CD4-positive, alpha-beta T cell (primary cell): Measurements from ENCODE around the gene PROCA1. TPM values are rescaled to one million over a fixed set of nuclear protein-coding genes. Genes with fewer than 3 reads are reported as not detected.

Experiments
- ATAC-seq: fragments of 200-7000 bp; cut with Tn5 transposase; one replicate; pipeline ENCODE4 v1.10.0; 2022; ENCODE audit warnings: mild to moderate bottlenecking; ENCODE audit not compliant: poor library complexity
- CTCF ChIA-PET: fragments of 350-600 bp; sonication (Branson Sonifier 250); formaldehyde crosslinking; loops from one replicate; lab custom pipeline; 2021; ENCODE audit warnings: antibody characterized with exemption, inconsistent platforms; lab: Charles Lee
- POLR2A ChIA-PET: fragments of 350-600 bp; sonication (Branson Sonifier 250); formaldehyde crosslinking; loops from one replicate; lab custom pipeline; 2021; ENCODE audit warnings: antibody characterized with exemption, inconsistent platforms; lab: Charles Lee
- DNase-seq, 14 experiments: peaks; one replicate each; pipeline ENCODE4 v3.0.0-alpha.2; 2013 to 2020; ENCODE audit warnings: mixed read lengths in 2 of 14
- H3K27ac ChIP-seq, 2 donors: one replicate each; pipeline versions ENCODE4 v1.5.1 to v1.7.0; 2013; ENCODE audit warnings: low read length in 2 of 2, low read depth in 1 of 2, mild to moderate bottlenecking in 1 of 2
- H3K27me3 ChIP-seq, 2 experiments: 1 replicate in 1 of 2; 2 replicates in 1 of 2; pipeline versions ENCODE4 v1.6.1 to v1.7.0; 2013; ENCODE audit warnings: low read length in 2 of 2, control low read depth in 1 of 2, mild to moderate bottlenecking in 1 of 2, moderate library complexity in 1 of 2; ENCODE audit not compliant: insufficient read depth in 2 of 2, control insufficient read depth in 1 of 2
- H3K36me3 ChIP-seq: one replicate; pipeline ENCODE4 v1.6.1; 2013; ENCODE audit warnings: low read length, control low read depth; ENCODE audit not compliant: insufficient read depth
- H3K4me1 ChIP-seq: one replicate; pipeline ENCODE4 v1.6.1; 2013; ENCODE audit warnings: low read length, control low read depth; ENCODE audit not compliant: insufficient read depth
- H3K4me3 ChIP-seq: one replicate; pipeline ENCODE4 v1.5.1; 2013; ENCODE audit warnings: mild to moderate bottlenecking, low read length, moderate library complexity
- H3K9me3 ChIP-seq, 2 experiments: 1 replicate in 1 of 2; 2 replicates in 1 of 2; pipeline versions ENCODE4 v1.6.1 to v1.7.0; 2013; ENCODE audit warnings: low read length in 2 of 2, mild to moderate bottlenecking in 2 of 2, control low read depth in 1 of 2, moderate library complexity in 1 of 2; ENCODE audit not compliant: control insufficient read depth in 1 of 2, insufficient read depth in 1 of 2
- H3K27ac Mint-ChIP-seq: one replicate; pipeline ENCODE4 v1.8.0; 2020; ENCODE audit warnings: mixed read lengths
- H3K27me3 Mint-ChIP-seq: one replicate; pipeline ENCODE4 v1.8.0; 2021; ENCODE audit warnings: mixed read lengths
- H3K36me3 Mint-ChIP-seq: one replicate; pipeline ENCODE4 v1.8.0; 2021; ENCODE audit warnings: low read depth, mixed read lengths
- H3K4me1 Mint-ChIP-seq: one replicate; pipeline ENCODE4 v1.8.0; 2021; ENCODE audit warnings: low read depth, mixed read lengths
- H3K4me3 Mint-ChIP-seq: one replicate; pipeline ENCODE4 v1.8.0; 2020; ENCODE audit warnings: mild to moderate bottlenecking, mixed read lengths
- H3K9me3 Mint-ChIP-seq: one replicate; pipeline ENCODE4 v1.8.0; 2020; ENCODE audit warnings: mixed read lengths
- intact Hi-C, 2 experiments: fragments of 100-400 bp; cut with DNase I in 1 of 2; cut with micrococcal nuclease in 1 of 2; formaldehyde crosslinking; loops; one replicate each; pipeline versions ENCODE4 v1.15.1 to v1.9.0; 2023 to 2025; cut with DNase I, micrococcal nuclease
- total RNA-seq, 174 experiments: library from RNA in 2 of 174; stranded (reverse) in 2 of 174; gene quantifications; one replicate each; pipeline ENCODE4 v1.2.3 and lab custom pipeline; 2021 to 2026
- TF ChIP-seq, protein P1 (sequence below): fragments of 200-600 bp; IDR thresholded peaks from one replicate; pipeline ENCODE4 v1.8.0; 2022; ENCODE audit warnings: antibody characterized with exemption, mild to moderate bottlenecking

Gene PROCA1
- total RNA-seq, 2 experiments from 2014 or later = 3.5 to 4.1 TPM

DNA sequence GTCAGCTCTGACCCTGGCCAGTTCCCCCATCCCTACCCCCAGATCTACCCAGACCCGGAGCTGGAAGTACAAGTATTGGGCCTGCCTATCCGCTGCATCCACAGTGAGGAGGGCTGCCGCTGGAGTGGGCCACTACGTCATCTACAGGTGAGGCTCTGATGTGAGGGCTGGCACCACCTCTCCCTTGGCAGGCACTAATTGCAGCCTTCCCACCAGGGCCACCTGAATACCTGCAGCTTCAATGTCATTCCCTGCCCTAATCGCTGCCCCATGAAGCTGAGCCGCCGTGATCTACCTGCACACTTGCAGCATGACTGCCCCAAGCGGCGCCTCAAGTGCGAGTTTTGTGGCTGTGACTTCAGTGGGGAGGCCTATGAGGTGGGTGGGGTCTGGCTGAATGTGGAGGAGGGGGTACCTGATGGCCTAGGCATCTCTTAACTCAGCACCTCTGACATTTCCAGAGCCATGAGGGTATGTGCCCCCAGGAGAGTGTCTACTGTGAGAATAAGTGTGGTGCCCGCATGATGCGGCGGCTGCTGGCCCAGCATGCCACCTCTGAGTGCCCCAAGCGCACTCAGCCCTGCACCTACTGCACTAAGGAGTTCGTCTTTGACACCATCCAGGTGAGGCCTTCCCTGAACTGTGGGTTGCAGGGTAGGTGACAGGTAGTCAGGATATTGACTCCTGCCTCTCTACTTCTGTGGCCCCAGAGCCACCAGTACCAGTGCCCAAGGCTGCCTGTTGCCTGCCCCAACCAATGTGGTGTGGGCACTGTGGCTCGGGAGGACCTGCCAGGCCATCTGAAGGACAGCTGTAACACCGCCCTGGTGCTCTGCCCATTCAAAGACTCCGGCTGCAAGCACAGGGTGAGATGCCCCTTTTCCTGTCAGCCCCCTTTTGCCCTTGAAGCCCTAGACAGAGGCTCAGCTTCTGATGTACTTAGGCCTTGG is 36.4 kb upstream of the PROCA1 start:
- ChIA-PET CTCF (interaction anchor here (12.6 kb wide), 1 partner anchor 21 kb away, joined by 373 read pairs; the partner anchor contains the start of genes NEK8 and TLCD1), POLR2A (interaction anchor here (0.6 to 13.8 kb wide), 4 partner anchors 20 to 30 kb away, joined by 4 to 268 read pairs (median 6); partner anchors contain the start of genes NEK8, RPL23A and TLCD1)
- intact Hi-C loops = loop anchor here in 1 of 2 experiments (10.0 kb wide), 1 partner anchor 837 kb away; the partner anchor contains the start of gene GIT1
- Histone ChIP-seq H3K4me1 (peaks cover 46% of the 10 kb centered on the region), H3K27ac (no peak overlapping the region), H3K36me3 (peaks cover 30% of the 10 kb centered on the region), H3K27me3 (no peaks in the 10 kb centered on the region), H3K9me3 (no peaks in the 10 kb centered on the region), H3K4me3 (no peak overlapping the region)
- no peak for DNase-seq
- Mint-ChIP-seq H3K9me3 (no peaks in the 10 kb centered on the region), H3K36me3 (peaks cover 22% of the 10 kb centered on the region), H3K27ac (peak overlapping the region; percentile 15), H3K4me3 (peak overlapping the region; percentile 42), H3K4me1 (peaks cover 30% of the 10 kb centered on the region), H3K27me3 (no peaks in the 10 kb centered on the region)
- TF ChIP-seq, protein P1, sequence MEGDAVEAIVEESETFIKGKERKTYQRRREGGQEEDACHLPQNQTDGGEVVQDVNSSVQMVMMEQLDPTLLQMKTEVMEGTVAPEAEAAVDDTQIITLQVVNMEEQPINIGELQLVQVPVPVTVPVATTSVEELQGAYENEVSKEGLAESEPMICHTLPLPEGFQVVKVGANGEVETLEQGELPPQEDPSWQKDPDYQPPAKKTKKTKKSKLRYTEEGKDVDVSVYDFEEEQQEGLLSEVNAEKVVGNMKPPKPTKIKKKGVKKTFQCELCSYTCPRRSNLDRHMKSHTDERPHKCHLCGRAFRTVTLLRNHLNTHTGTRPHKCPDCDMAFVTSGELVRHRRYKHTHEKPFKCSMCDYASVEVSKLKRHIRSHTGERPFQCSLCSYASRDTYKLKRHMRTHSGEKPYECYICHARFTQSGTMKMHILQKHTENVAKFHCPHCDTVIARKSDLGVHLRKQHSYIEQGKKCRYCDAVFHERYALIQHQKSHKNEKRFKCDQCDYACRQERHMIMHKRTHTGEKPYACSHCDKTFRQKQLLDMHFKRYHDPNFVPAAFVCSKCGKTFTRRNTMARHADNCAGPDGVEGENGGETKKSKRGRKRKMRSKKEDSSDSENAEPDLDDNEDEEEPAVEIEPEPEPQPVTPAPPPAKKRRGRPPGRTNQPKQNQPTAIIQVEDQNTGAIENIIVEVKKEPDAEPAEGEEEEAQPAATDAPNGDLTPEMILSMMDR = no peak
- no peak for ATAC-seq

DNA sequence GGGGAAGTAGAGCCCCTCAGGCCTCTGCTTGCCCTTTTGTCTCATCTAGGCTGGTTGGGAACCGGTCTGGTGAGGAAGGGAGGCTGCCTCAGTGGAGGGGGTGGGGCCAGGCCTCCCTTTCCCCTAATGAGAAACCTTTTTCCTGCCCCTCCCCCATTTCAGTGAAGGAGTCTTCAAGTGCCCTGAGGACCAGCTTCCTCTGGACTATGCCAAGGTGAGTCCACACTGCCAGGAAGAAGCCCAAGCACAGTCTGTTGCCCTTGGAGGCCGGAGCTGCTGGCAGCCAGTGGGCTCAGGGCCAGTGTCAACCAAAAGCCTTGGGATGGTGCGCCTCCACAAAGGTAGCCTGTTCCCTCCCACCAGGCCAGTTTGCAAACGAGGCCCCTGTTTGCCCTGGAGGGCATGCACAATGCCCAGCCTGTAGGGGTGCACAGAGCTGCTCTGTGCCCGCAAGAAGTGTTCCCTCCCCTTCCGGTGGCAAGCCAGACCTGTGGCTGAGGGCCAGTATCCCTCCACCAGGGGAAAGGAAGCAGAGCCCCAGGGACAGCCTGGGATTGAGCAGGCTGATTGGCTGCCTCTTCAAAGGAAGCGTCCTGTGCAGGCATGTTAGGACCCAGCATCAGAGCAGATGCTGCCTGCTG is 35.5 kb upstream of the PROCA1 start:
- H3K4me3 Mint-ChIP-seq = peak overlapping the region; percentile 45
- intact Hi-C loops = loop anchor here in 1 of 2 experiments (10.0 kb wide), 1 partner anchor 838 kb away; the partner anchor contains the start of gene GIT1
- peaks cover 49% of the 10 kb centered on the region for H3K4me1 ChIP-seq

More for the DNA sequence above, 35.5 kb upstream of the PROCA1 start:
- no peak overlapping the region for H3K4me3 ChIP-seq
- peaks cover 30% of the 10 kb centered on the region for H3K36me3 ChIP-seq
- ChIA-PET POLR2A (interaction anchor here (2.3 to 13.8 kb wide), 2 partner anchors 19 to 27 kb away, joined by 7 to 268 read pairs; partner anchors contain the start of genes NEK8, RPL23A and TLCD1), CTCF (interaction anchor here (1.4 to 12.6 kb wide), 2 partner anchors 16 to 20 kb away, joined by 4 to 373 read pairs; partner anchors contain the start of genes NEK8 and TLCD1)
- no peak for DNase-seq
- Mint-ChIP-seq H3K36me3 (peaks cover 22% of the 10 kb centered on the region), H3K27ac (peak overlapping the region; percentile 88), H3K4me1 (peaks cover 30% of the 10 kb centered on the region), H3K27me3 (no peaks in the 10 kb centered on the region), H3K9me3 (no peaks in the 10 kb centered on the region)
- H3K27me3 ChIP-seq = no peaks in the 10 kb centered on the region
- H3K9me3 ChIP-seq = no peaks in the 10 kb centered on the region
- ATAC-seq = no peak
- peak overlapping the region in 1 of 2 donors; percentile 17 for H3K27ac ChIP-seq
- TF ChIP-seq, protein P1 = no peak
